HCT116 (cell line): Measurements from ENCODE around the gene HLCS. TPM values are rescaled to one million over a fixed set of nuclear protein-coding genes. Genes with fewer than 3 reads are reported as not detected.
A peak's percentile ranks its signal among the peaks of the same experiment; 100 is the strongest.

Experiments
- ATAC-seq: fragments of 200-7000 bp; cut with Tn5 transposase; 2 replicates; pipeline ENCODE4 v1.9.1; 2020; ENCODE audit warnings: mild to moderate bottlenecking, moderate library complexity
- BruUV-seq: library from RNA; stranded (reverse); fragments of 400-500 nt; replicated peaks from 2 replicates; lab custom pipeline; 2021; lab: Mats Ljungman, UMichigan
- CTCF ChIA-PET: fragments of 300-600 bp; sonication (Branson Sonifier 250); formaldehyde crosslinking; loops from one replicate; lab custom pipeline; 2021; ENCODE audit warnings: antibody characterized with exemption; lab: Charles Lee
- POLR2A ChIA-PET: fragments of 300-600, 350-600 bp; sonication (Branson Sonifier 250); formaldehyde crosslinking; loops from one replicate; lab custom pipeline; 2021; ENCODE audit warnings: antibody characterized with exemption; lab: Charles Lee
- RAD21 ChIA-PET, 2 experiments: fragments of 300-600 bp; sonication (Branson Sonifier 250); formaldehyde crosslinking; loops; one replicate each; lab custom pipeline; 2023; ENCODE audit warnings: low total read pairs in 2 of 2; ENCODE audit not compliant: uncharacterized antibody in 2 of 2, unreplicated experiment in 2 of 2, low non-redundant PET in 1 of 2; lab: Charles Lee
- DNase-seq: peaks from one replicate; pipeline ENCODE4 v3.0.0-alpha.2; 2010; ENCODE audit warnings: low read depth, low spot score
- H2AFZ ChIP-seq: fragments of 200-600 bp; shearing (Covaris generic), sonication (generic); 2 replicates; pipeline ENCODE4 v1.6.1; 2017; ENCODE audit warnings: low read depth, mixed run types, mixed read lengths, antibody characterized with exemption, low read length; ENCODE audit not compliant: poor library complexity, severe bottlenecking
- H3K27ac ChIP-seq: 2 replicates; pipeline ENCODE4 v1.5.1; 2012; ENCODE audit warnings: low read depth, low read length
- H3K27me3 ChIP-seq: fragments of 200-600 bp; sonication (generic); 2 replicates; pipeline ENCODE4 v1.6.1; 2016; ENCODE audit warnings: mixed run types, low read length, mixed read lengths; ENCODE audit not compliant: insufficient read depth
- H3K36me3 ChIP-seq, 2 experiments: fragments of 200-500 bp in 1 of 2; fragments of 200-600 bp in 1 of 2; sonication (Bioruptor generic) in 1 of 2; sonication (generic) in 1 of 2; 2 replicates each; pipeline versions ENCODE4 v1.5.1 to v1.6.1; 2014 to 2016; ENCODE audit warnings: low read length in 2 of 2, inconsistent platforms in 1 of 2, mixed read lengths in 1 of 2, mixed run types in 1 of 2; ENCODE audit not compliant: insufficient read depth in 2 of 2, control insufficient read depth in 1 of 2
- H3K4me1 ChIP-seq, 2 experiments: fragments of 200-600 bp in 1 of 2; sonication (generic) in 1 of 2; 2 replicates each; pipeline versions ENCODE4 v1.5.1 to v1.6.1; 2012 to 2017; ENCODE audit warnings: low read length in 2 of 2, inconsistent platforms in 1 of 2, mild to moderate bottlenecking in 1 of 2, mixed read lengths in 1 of 2, mixed run types in 1 of 2, moderate library complexity in 1 of 2; ENCODE audit not compliant: insufficient read depth in 2 of 2, control insufficient read depth in 1 of 2
- H3K4me2 ChIP-seq: fragments of 200-600 bp; sonication (generic); 2 replicates; pipeline ENCODE4 v1.6.1; 2017; ENCODE audit warnings: mixed run types, low read length, mixed read lengths
- H3K4me3 ChIP-seq, 2 experiments: fragments of 200-600 bp in 1 of 2; sonication (generic) in 1 of 2; replicated peaks in 1 of 2; 2 replicates each; pipeline ENCODE4 v1.5.1; 2011 to 2016; ENCODE audit warnings: low read length in 2 of 2, control low read depth in 1 of 2, low read depth in 1 of 2, mild to moderate bottlenecking in 1 of 2, mixed read lengths in 1 of 2, mixed run types in 1 of 2
- H3K79me2 ChIP-seq: fragments of 200-600 bp; sonication (generic); 2 replicates; pipeline ENCODE4 v1.6.1; 2017; ENCODE audit warnings: mild to moderate bottlenecking, mixed run types, low read length, moderate library complexity, mixed read lengths; ENCODE audit not compliant: insufficient read depth
- H3K9ac ChIP-seq: fragments of 200-600 bp; sonication (generic); 2 replicates; pipeline ENCODE4 v1.6.1; 2016; ENCODE audit warnings: low read length, mixed read lengths
- H3K9me2 ChIP-seq: fragments of 200-600 bp; sonication (generic), shearing (Covaris generic); 2 replicates; pipeline ENCODE4 v1.6.1; 2017; ENCODE audit warnings: mixed run types, mild to moderate bottlenecking, moderate library complexity; ENCODE audit not compliant: insufficient read depth
- H3K9me3 ChIP-seq, 2 experiments: fragments of 200-500 bp in 1 of 2; fragments of 200-600 bp in 1 of 2; sonication (Bioruptor generic) in 1 of 2; sonication (generic) in 1 of 2; 2 replicates each; pipeline ENCODE4 v1.6.1; 2014 to 2017; ENCODE audit warnings: low read length in 2 of 2, mixed read lengths in 2 of 2, inconsistent platforms in 1 of 2, low read depth in 1 of 2, mild to moderate bottlenecking in 1 of 2, mixed run types in 1 of 2, moderate library complexity in 1 of 2; ENCODE audit not compliant: control insufficient read depth in 1 of 2, insufficient read depth in 1 of 2
- H4K20me1 ChIP-seq: fragments of 200-600 bp; sonication (generic), shearing (Covaris generic); 2 replicates; pipeline ENCODE4 v1.6.1; 2017; ENCODE audit warnings: mixed run types, mild to moderate bottlenecking, moderate library complexity; ENCODE audit not compliant: insufficient read depth
- CBX3 ChIP-seq: IDR thresholded peaks from 2 replicates; pipeline ENCODE4 v1.6.1; 2012; ENCODE audit warnings: low read depth
- CTCF ChIP-seq, 3 experiments: fragments of 200-600 bp in 1 of 3; sonication (generic) in 1 of 3; IDR thresholded peaks in 2 of 3; conservative IDR thresholded peaks in 1 of 3; 2 replicates each; pipeline ENCODE4 v1.5.1; 2012 to 2017; ENCODE audit warnings: low read depth in 2 of 3, low read length in 2 of 3, antibody characterized with exemption in 1 of 3, borderline replicate concordance in 1 of 3, control low read depth in 1 of 3, mild to moderate bottlenecking in 1 of 3, mixed read lengths in 1 of 3, mixed run types in 1 of 3, moderate library complexity in 1 of 3; ENCODE audit not compliant: insufficient read depth in 1 of 3
- FOSL1 ChIP-seq: IDR thresholded peaks from 2 replicates; pipeline ENCODE4 v1.6.1; 2012; ENCODE audit warnings: low read depth
- RAD21 ChIP-seq: IDR thresholded peaks from 2 replicates; pipeline ENCODE4 v1.6.1; 2012; ENCODE audit warnings: low read depth, mild to moderate bottlenecking
- REST ChIP-seq: IDR thresholded peaks from 2 replicates; pipeline ENCODE4 v1.6.1; 2012; ENCODE audit warnings: low read depth
- YY1 ChIP-seq: IDR thresholded peaks from 2 replicates; pipeline ENCODE4 v1.6.1; 2011; ENCODE audit warnings: low read length, low read depth, moderate library complexity, mild to moderate bottlenecking; ENCODE audit not compliant: insufficient replicate concordance; ENCODE audit errors: extremely low read depth
- ZNF274 ChIP-seq: fragments of 200-500 bp; sonication (Bioruptor generic); IDR thresholded peaks from 2 replicates; pipeline ENCODE4 v1.6.1; 2014; ENCODE audit warnings: mild to moderate bottlenecking, low read depth, low read length, inconsistent platforms
- intact Hi-C: fragments of 100-400 bp; cut with micrococcal nuclease; formaldehyde crosslinking; loops from 2 replicates; pipeline ENCODE4 v1.10.0; 2022
- total RNA-seq: library from RNA; stranded (reverse); gene quantifications from one replicate; pipeline ENCODE4 v1.2.1, GENCODE V29; 2021; ENCODE audit not compliant: unreplicated experiment

The HLCS gene
- total RNA-seq, 1 experiment from 2014 or later = 18.5 TPM

DNA sequence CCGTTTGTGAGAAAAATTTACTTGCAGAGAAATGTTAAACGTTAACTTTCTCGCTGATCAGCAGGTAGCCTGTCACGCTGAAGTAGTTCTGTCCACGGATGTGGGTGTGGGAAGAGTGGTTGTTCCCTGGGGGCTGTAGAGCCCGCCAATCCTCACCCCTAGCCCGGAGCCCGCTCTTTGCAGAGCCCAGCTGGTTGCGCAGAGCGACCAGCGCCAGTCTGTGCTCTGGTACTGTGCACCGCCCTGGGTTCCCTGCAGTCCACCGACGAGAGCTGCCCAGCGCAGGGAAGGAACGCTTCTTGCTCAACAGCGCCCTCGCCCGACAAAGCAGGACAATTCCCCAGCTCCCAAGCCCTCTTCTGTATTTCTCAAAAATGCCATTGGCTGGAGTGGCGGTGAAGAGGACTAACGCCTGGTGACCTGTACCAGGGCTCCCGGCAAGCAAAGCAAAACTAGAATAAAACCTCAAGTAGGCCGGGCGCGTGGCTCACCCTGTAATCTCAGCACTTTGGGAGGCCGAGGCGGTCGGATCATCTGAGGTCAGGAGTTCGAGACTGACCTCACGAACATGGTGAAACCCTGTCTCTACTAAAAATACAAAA lies 43.4 kb upstream of the HLCS start:
- H3K9ac ChIP-seq = peak overlapping the region; percentile 59
- no peaks in the 10 kb centered on the region for H3K9me2 ChIP-seq
- intact Hi-C loops = no loop called here
- H3K27me3 ChIP-seq = no peaks in the 10 kb centered on the region
- TF ChIP-seq YY1 (peak; percentile 10), ZNF274 (no peak), CTCF (IDR thresholded peaks at IDR 0.05 in 2 of 3, conservative IDR thresholded peaks at IDR 0.05 in 1 of 3; ENCODE audit: borderline replicate concordance in 1 of 3, insufficient read depth in 1 of 3, low read depth in 2 of 3, low read length in 2 of 3) (peak; percentile 83 to 87 (median 85)), REST (no peak), FOSL1 (no peak), RAD21 (peak; percentile 68), CBX3 (peak; percentile 44; the same call in 1 of the 2 replicates)
- H2AFZ ChIP-seq = peak overlapping the region; percentile 99
- peak; percentile 99 for ATAC-seq
- H3K4me3 ChIP-seq = peak overlapping the region; percentile 38 to 63
- H3K27ac ChIP-seq = no peak overlapping the region
- no peaks in the 10 kb centered on the region for H3K79me2 ChIP-seq
- RAD21 ChIA-PET = interaction anchor here (0.6 to 1.4 kb wide), 5 partner anchors 20 to 306 kb away, joined by 3 to 4 read pairs (median 3); no protein-coding TSS in a partner anchor
- no TSS peak for BruUV-seq
- CTCF ChIA-PET = interaction anchor here (0.7 to 2.5 kb wide), 16 partner anchors 9 to 82 kb away, joined by 3 to 31 read pairs (median 5); partner anchors contain the start of gene HLCS
- peaks cover 4 to 12% of the 10 kb centered on the region in 2 experiments; a peak in 3 of 4 replicates for H3K4me1 ChIP-seq
- H4K20me1 ChIP-seq = no peaks in the 10 kb centered on the region
- H3K36me3 ChIP-seq = no peaks in the 10 kb centered on the region
- no peaks in the 10 kb centered on the region for H3K9me3 ChIP-seq
- peak overlapping the region; percentile 93 for H3K4me2 ChIP-seq
- POLR2A ChIA-PET = interaction anchor here (0.6 to 1.4 kb wide), 3 partner anchors 9 to 42 kb away, joined by 3 to 10 read pairs (median 4); no protein-coding TSS in a partner anchor
- DNase-seq = peak; percentile 81
